SK-N-SH (cell line): ENCODE data around the gene RTN4. TPM values are rescaled to one million over a fixed set of nuclear protein-coding genes. Genes with fewer than 3 reads are reported as not detected.

ENCODE experiments used
- CTCF ChIA-PET: fragments of 300-600, 350-600 bp; formaldehyde crosslinking; extraction: SDS; loops from one replicate; lab custom pipeline; 2021; lab: Yijun Ruan, JAX
- POLR2A ChIA-PET: fragments of 350-600 bp; sonication (Branson Sonifier 250); formaldehyde crosslinking; extraction: SDS; loops from one replicate; lab custom pipeline; 2020; ENCODE audit warnings: antibody characterized with exemption, inconsistent platforms; lab: Yijun Ruan, JAX
- DNase-seq: peaks from one replicate; pipeline ENCODE4 v3.0.0; 2012
- H2AFZ ChIP-seq: fragments of 200-600 bp; sonication (generic); 2 replicates; pipeline ENCODE4 v1.8.1; 2016; ENCODE audit warnings: antibody characterized with exemption, mild to moderate bottlenecking, low read depth
- H3F3A ChIP-seq: fragments of 200-600 bp; sonication (generic); replicated peaks from 2 replicates; pipeline ENCODE3; 2016; ENCODE audit warnings: antibody characterized with exemption, mild to moderate bottlenecking; ENCODE audit not compliant: insufficient read depth
- H3K27ac ChIP-seq, 2 experiments: fragments of 200-500 bp in 1 of 2; fragments of 200-600 bp in 1 of 2; sonication (Bioruptor generic) in 1 of 2; sonication (generic), shearing (Covaris generic) in 1 of 2; 2 replicates each; pipeline versions ENCODE4 v1.5.1 to v1.6.1; 2014 to 2016; ENCODE audit warnings: low read depth in 2 of 2, inconsistent platforms in 1 of 2, low read length in 1 of 2, mild to moderate bottlenecking in 1 of 2, mixed read lengths in 1 of 2
- H3K27me3 ChIP-seq: fragments of 200-600 bp; sonication (generic), shearing (Covaris generic); 2 replicates; pipeline ENCODE4 v1.6.1; 2016; ENCODE audit warnings: mixed run types; ENCODE audit not compliant: insufficient read depth
- H3K36me3 ChIP-seq, 2 experiments: fragments of 200-500 bp in 1 of 2; fragments of 200-600 bp in 1 of 2; sonication (Bioruptor generic) in 1 of 2; sonication (generic) in 1 of 2; replicated peaks in 1 of 2; 2 replicates each; pipeline versions ENCODE3 to v1.5.1; 2014 to 2016; ENCODE audit warnings: low read length in 1 of 2, mild to moderate bottlenecking in 1 of 2; ENCODE audit not compliant: insufficient read depth in 2 of 2, control insufficient read depth in 1 of 2
- H3K4me1 ChIP-seq, 2 experiments: fragments of 200-500 bp in 1 of 2; fragments of 200-600 bp in 1 of 2; sonication (Bioruptor generic) in 1 of 2; sonication (generic), shearing (Covaris generic) in 1 of 2; 2 replicates each; pipeline versions ENCODE4 v1.5.1 to v1.6.1; 2014 to 2016; ENCODE audit warnings: low read depth in 1 of 2, low read length in 1 of 2, mixed run types in 1 of 2; ENCODE audit not compliant: insufficient read depth in 2 of 2, control insufficient read depth in 1 of 2
- H3K4me2 ChIP-seq: fragments of 200-600 bp; sonication (generic), shearing (Covaris generic); 2 replicates; pipeline ENCODE4 v1.6.1; 2017; ENCODE audit warnings: mixed run types
- H3K4me3 ChIP-seq, 2 experiments: fragments of 200-500 bp in 1 of 2; fragments of 200-600 bp in 1 of 2; sonication (Bioruptor generic) in 1 of 2; sonication (generic), shearing (Covaris generic) in 1 of 2; 2 replicates each; pipeline versions ENCODE4 v1.5.1 to v1.8.1; 2014 to 2016; ENCODE audit warnings: low read depth in 2 of 2, inconsistent platforms in 1 of 2, low read length in 1 of 2, mild to moderate bottlenecking in 1 of 2, mixed read lengths in 1 of 2, moderate library complexity in 1 of 2
- H3K79me2 ChIP-seq: fragments of 200-600 bp; sonication (generic); 2 replicates; pipeline ENCODE4 v1.8.1; 2017; ENCODE audit warnings: mild to moderate bottlenecking; ENCODE audit not compliant: insufficient read depth
- H3K9ac ChIP-seq: fragments of 200-600 bp; sonication (generic); 2 replicates; pipeline ENCODE4 v1.6.1; 2017; ENCODE audit warnings: mixed run types
- H3K9me2 ChIP-seq: fragments of 200-600 bp; sonication (generic); 2 replicates; pipeline ENCODE4 v1.6.1; 2017; ENCODE audit warnings: mixed run types
- H3K9me3 ChIP-seq: fragments of 200-600 bp; sonication (generic); 2 replicates; pipeline ENCODE4 v1.6.1; 2017; ENCODE audit warnings: mixed run types, mild to moderate bottlenecking, moderate library complexity
- H4K20me1 ChIP-seq: fragments of 200-600 bp; sonication (generic); 2 replicates; pipeline ENCODE4 v1.6.1; 2017; ENCODE audit warnings: mild to moderate bottlenecking, mixed run types; ENCODE audit not compliant: insufficient read depth
- CHD2 ChIP-seq: fragments of 150-350 bp; IDR thresholded peaks from 2 replicates; pipeline ENCODE4 v1.6.1; 2018; ENCODE audit warnings: low read length; ENCODE audit not compliant: partially characterized antibody
- CTCF ChIP-seq: fragments of 200-600 bp; sonication (generic); IDR thresholded peaks from 2 replicates; pipeline ENCODE4 v1.6.1; 2017; ENCODE audit warnings: antibody characterized with exemption, mild to moderate bottlenecking, moderate library complexity
- ELF1 ChIP-seq: IDR thresholded peaks from 2 replicates; pipeline ENCODE4 v1.4.0; 2012
- EZH2phosphoT487 ChIP-seq: fragments of 200-600 bp; sonication (generic); IDR thresholded peaks from 2 replicates; pipeline ENCODE4 v1.6.1; 2017; ENCODE audit warnings: low read depth, mixed run types, mild to moderate bottlenecking, antibody characterized with exemption, moderate library complexity, borderline replicate concordance
- FOSL2 ChIP-seq: IDR thresholded peaks from 2 replicates; pipeline ENCODE4 v1.4.0; 2012; ENCODE audit warnings: low read depth, mild to moderate bottlenecking, moderate library complexity, borderline replicate concordance
- FOXJ3 ChIP-seq: sonication (generic); formaldehyde crosslinking; IDR thresholded peaks from 2 replicates; pipeline ENCODE4 v1.5.1; 2020; ENCODE audit warnings: mild to moderate bottlenecking, missing genetic modification reagents
- FOXM1 ChIP-seq: IDR thresholded peaks from 2 replicates; pipeline ENCODE4 v1.4.0; 2012; ENCODE audit warnings: low read depth, mild to moderate bottlenecking
- GABPA ChIP-seq: IDR thresholded peaks from 2 replicates; pipeline ENCODE4 v1.4.0; 2012; ENCODE audit warnings: low read depth, mild to moderate bottlenecking
- GATA2 ChIP-seq: sonication (generic); formaldehyde crosslinking; IDR thresholded peaks from 2 replicates; pipeline ENCODE4 v1.5.0; 2020; ENCODE audit warnings: mild to moderate bottlenecking, missing genetic modification reagents
- IRF3 ChIP-seq: fragments of 150-350 bp; IDR thresholded peaks from 2 replicates; pipeline ENCODE4 v1.6.1; 2016; ENCODE audit warnings: mild to moderate bottlenecking, low read depth, low read length
- JUND ChIP-seq: IDR thresholded peaks from 2 replicates; pipeline ENCODE4 v1.4.0; 2012
- MEF2A ChIP-seq: IDR thresholded peaks from 2 replicates; pipeline ENCODE4 v1.4.0; 2012; ENCODE audit warnings: low read depth, borderline replicate concordance
- MXI1 ChIP-seq: IDR thresholded peaks from 2 replicates; pipeline ENCODE4 v1.6.1; 2012; ENCODE audit warnings: mild to moderate bottlenecking, low read depth, low read length, improper control_type of control experiment
- NFIC ChIP-seq: IDR thresholded peaks from 2 replicates; pipeline ENCODE4 v1.4.0; 2012; ENCODE audit warnings: borderline replicate concordance
- POLR2AphosphoS5 ChIP-seq: IDR thresholded peaks from 2 replicates; pipeline ENCODE4 v1.6.1; 2012; ENCODE audit warnings: low read depth, low read length
- RAD21 ChIP-seq: IDR thresholded peaks from 2 replicates; pipeline ENCODE4 v1.6.1; 2012; ENCODE audit warnings: mild to moderate bottlenecking, low read length
- RCOR1 ChIP-seq: fragments of 150-350 bp; IDR thresholded peaks from 2 replicates; pipeline ENCODE4 v1.6.1; 2017; ENCODE audit warnings: antibody characterized with exemption, low read length
- REST ChIP-seq: IDR thresholded peaks from 2 replicates; pipeline ENCODE4 v1.6.1; 2012; ENCODE audit warnings: mild to moderate bottlenecking, low read depth, low read length, moderate library complexity
- RFX5 ChIP-seq: IDR thresholded peaks from 2 replicates; pipeline ENCODE4 v1.6.1; 2012; ENCODE audit warnings: mild to moderate bottlenecking, improper control_type of control experiment, low read length
- RXRA ChIP-seq: IDR thresholded peaks from 2 replicates; pipeline ENCODE4 v1.4.0; 2012; ENCODE audit warnings: low read depth, mild to moderate bottlenecking, borderline replicate concordance
- SIN3A ChIP-seq: IDR thresholded peaks from 2 replicates; pipeline ENCODE4 v1.6.1; 2012; ENCODE audit warnings: low read depth, mild to moderate bottlenecking, low read length, moderate library complexity, borderline replicate concordance
- SMC3 ChIP-seq: IDR thresholded peaks from 2 replicates; pipeline ENCODE4 v1.6.1; 2012; ENCODE audit warnings: low read depth, low read length, improper control_type of control experiment
- TCF12 ChIP-seq: IDR thresholded peaks from 2 replicates; pipeline ENCODE4 v1.4.0; 2012
- TEAD4 ChIP-seq: IDR thresholded peaks from 2 replicates; pipeline ENCODE4 v1.4.0; 2012; ENCODE audit warnings: mild to moderate bottlenecking, borderline replicate concordance; ENCODE audit not compliant: insufficient read depth
- WGBS: methylation state at CpG from one replicate; pipeline ENCODE4 v1.1.6; 2017; ENCODE audit warnings: low lambda C conversion rate; 5-methylcytosine and 5-hydroxymethylcytosine counted together
- polyA plus RNA-seq, 3 experiments: library from polyadenylated mRNA; depleted of rRNA; stranded (reverse); fragments of >200 nt; gene quantifications; 2 replicates each; pipeline ENCODE4 v1.2.3, GENCODE V29; 2012

The RTN4 gene
- polyA plus RNA-seq, 1 of the 3 experiments (the other 2 are of a cell fraction): 315 TPM

- TF ChIP-seq FOSL2 (no peak), MEF2A (no peak), FOXM1 (no peak)
Observed at GRCh38 chr2:55049821-55050099, 491 bp downstream of the RTN4 start (continued).

GRCh38 chr2:55049043-55049820, 1.0 kb downstream of the RTN4 start:
- Histone ChIP-seq H3K9me3 (no peaks in the 10 kb centered on the region), H3F3A (peaks cover 35% of the 10 kb centered on the region), H3K9me2 (no peaks in the 10 kb centered on the region), H3K27ac (peak overlapping the region; percentile 98 to 100), H3K4me2 (peak overlapping the region; percentile 94), H3K4me3 (peak overlapping the region; percentile 95 to 99), H3K9ac (peak overlapping the region; percentile 99), H4K20me1 (peaks cover 51% of the 10 kb centered on the region), H3K27me3 (no peaks in the 10 kb centered on the region), H3K79me2 (peaks cover 83% of the 10 kb centered on the region), H3K4me1 (peaks cover 5 to 15% of the 10 kb centered on the region in 2 experiments; a peak in 3 of 4 replicates), H3K36me3 (peaks cover 18 to 21% of the 10 kb centered on the region in 2 experiments), H2AFZ (no peak overlapping the region)
- ChIA-PET CTCF (interaction anchor here (0.6 to 3.7 kb wide), 47 partner anchors 8 to 752 kb away, joined by 3 to 60 read pairs (median 4); partner anchors contain the start of gene EML6), POLR2A (interaction anchor here (1.0 to 2.6 kb wide), 6 partner anchors 114 to 490 kb away, joined by 3 to 10 read pairs (median 6); partner anchors contain the start of genes CCDC88A, CLHC1 and RPS27A)
- WGBS: 2% methylated on average over 24 of the region's 56 CpGs
- DNase-seq: peak; percentile 77
- TF ChIP-seq CTCF (peak; percentile 71), FOSL2 (no peak), JUND (no peak), MXI1 (peak; percentile 70), ELF1 (no peak), RCOR1 (peak; percentile 13; the same call in 1 of the 2 replicates), MEF2A (no peak), GATA2 (CRISPR knock-in tag) (0 out of 2 replicates have a peak, but pooled peaks have one; percentile 25), CHD2 (peak; percentile 72), RXRA (no peak), TEAD4 (no peak), GABPA (no peak), NFIC (no peak), RAD21 (peak; percentile 62), RFX5 (no peak), TCF12 (no peak), EZH2phosphoT487 (no peak), POLR2AphosphoS5 (no peak), SMC3 (peak; percentile 31; the same call in 1 of the 2 replicates), SIN3A (peak; percentile 68; the same call in 1 of the 2 replicates), IRF3 (no peak), REST (peak; percentile 54; the same call in 1 of the 2 replicates), FOXM1 (no peak), FOXJ3 (CRISPR knock-in tag) (0 out of 2 replicates have a peak, but pooled peaks have one; percentile 31)
